Hepatocyte (in vitro differentiated cells): ENCODE data around the gene SRRM2. TPM values are rescaled to one million over a fixed set of nuclear protein-coding genes. Genes with fewer than 3 reads are reported as not detected.

Source experiments
- DNase-seq: peaks from one replicate; pipeline ENCODE4 v3.0.0-alpha.2; 2016; ENCODE audit warnings: low spot score
- H2AFZ ChIP-seq: fragments of 200-600 bp; sonication (generic); 2 replicates; pipeline ENCODE4 v1.6.0; 2016; ENCODE audit warnings: antibody characterized with exemption, mild to moderate bottlenecking
- H3K27ac ChIP-seq: fragments of 200-600 bp; sonication (generic); 2 replicates; pipeline ENCODE4 v1.5.1; 2016; ENCODE audit warnings: mild to moderate bottlenecking
- H3K27me3 ChIP-seq: fragments of 200-600 bp; sonication (generic); 2 replicates; pipeline ENCODE4 v1.6.1; 2016
- H3K36me3 ChIP-seq: fragments of 200-600 bp; sonication (generic); replicated peaks from 2 replicates; pipeline ENCODE4 v1.5.1; 2016; ENCODE audit warnings: low read depth; ENCODE audit not compliant: insufficient read depth
- H3K4me1 ChIP-seq: fragments of 200-600 bp; sonication (generic); 2 replicates; pipeline ENCODE4 v1.5.1; 2016; ENCODE audit warnings: mild to moderate bottlenecking, moderate library complexity; ENCODE audit not compliant: insufficient read depth
- H3K4me2 ChIP-seq: fragments of 200-600 bp; sonication (generic); 2 replicates; pipeline ENCODE4 v1.6.0; 2016
- H3K4me3 ChIP-seq: fragments of 200-600 bp; sonication (generic); 2 replicates; pipeline ENCODE4 v1.5.1; 2016; ENCODE audit warnings: mild to moderate bottlenecking
- H3K79me2 ChIP-seq: fragments of 200-600 bp; sonication (generic); 2 replicates; pipeline ENCODE4 v1.6.0; 2017; ENCODE audit warnings: mild to moderate bottlenecking
- H3K9me2 ChIP-seq: fragments of 200-600 bp; sonication (generic); replicated peaks from 2 replicates; pipeline ENCODE4 v1.6.0; 2017; ENCODE audit warnings: mild to moderate bottlenecking; ENCODE audit not compliant: insufficient read depth
- H3K9me3 ChIP-seq: fragments of 200-600 bp; sonication (generic); 2 replicates; pipeline ENCODE4 v1.5.1; 2016; ENCODE audit warnings: low read depth, mild to moderate bottlenecking
- H4K20me1 ChIP-seq: fragments of 200-600 bp; sonication (generic); 2 replicates; pipeline ENCODE4 v1.6.0; 2016; ENCODE audit warnings: mild to moderate bottlenecking; ENCODE audit not compliant: insufficient read depth, poor library complexity, severe bottlenecking
- EZH2 ChIP-seq: fragments of 200-600 bp; sonication (generic); IDR thresholded peaks from 2 replicates; pipeline ENCODE4 v1.6.1; 2016; ENCODE audit warnings: antibody characterized with exemption, mild to moderate bottlenecking, borderline replicate concordance
- EZH2phosphoT487 ChIP-seq: fragments of 200-600 bp; sonication (generic); IDR thresholded peaks from one replicate; pipeline ENCODE4 v1.6.1; 2018; ENCODE audit warnings: antibody characterized with exemption, mild to moderate bottlenecking, low read depth, moderate library complexity; ENCODE audit not compliant: unreplicated experiment, severe bottlenecking
- WGBS: methylation state at CpG from one replicate; pipeline ENCODE4 v1.1.6; 2016; ENCODE audit warnings: low lambda C conversion rate; ENCODE audit errors: missing lambda C conversion rate; 5-methylcytosine and 5-hydroxymethylcytosine counted together
- polyA plus RNA-seq: library from polyadenylated mRNA; unstranded; fragments of >200 nt; fragmentation: Nextera tagmentation; extraction: Ambion mirVana; gene quantifications from 2 replicates; pipeline ENCODE4 v1.2.1, GENCODE V29; 2016
- total RNA-seq: library from RNA; depleted of rRNA; stranded (reverse); fragments of >200 nt; gene quantifications from 2 replicates; pipeline ENCODE4 v1.2.3, GENCODE V29; 2014
- TF ChIP-seq, protein P1 (sequence below): fragments of 200-600 bp; sonication (generic); IDR thresholded peaks from 2 replicates; pipeline ENCODE4 v1.5.1; 2016; ENCODE audit warnings: antibody characterized with exemption, mild to moderate bottlenecking; ENCODE audit not compliant: poor library complexity

Gene SRRM2
- total and polyA plus RNA-seq, 2 experiments from 2014 or later = 142 to 403 TPM

DNA sequence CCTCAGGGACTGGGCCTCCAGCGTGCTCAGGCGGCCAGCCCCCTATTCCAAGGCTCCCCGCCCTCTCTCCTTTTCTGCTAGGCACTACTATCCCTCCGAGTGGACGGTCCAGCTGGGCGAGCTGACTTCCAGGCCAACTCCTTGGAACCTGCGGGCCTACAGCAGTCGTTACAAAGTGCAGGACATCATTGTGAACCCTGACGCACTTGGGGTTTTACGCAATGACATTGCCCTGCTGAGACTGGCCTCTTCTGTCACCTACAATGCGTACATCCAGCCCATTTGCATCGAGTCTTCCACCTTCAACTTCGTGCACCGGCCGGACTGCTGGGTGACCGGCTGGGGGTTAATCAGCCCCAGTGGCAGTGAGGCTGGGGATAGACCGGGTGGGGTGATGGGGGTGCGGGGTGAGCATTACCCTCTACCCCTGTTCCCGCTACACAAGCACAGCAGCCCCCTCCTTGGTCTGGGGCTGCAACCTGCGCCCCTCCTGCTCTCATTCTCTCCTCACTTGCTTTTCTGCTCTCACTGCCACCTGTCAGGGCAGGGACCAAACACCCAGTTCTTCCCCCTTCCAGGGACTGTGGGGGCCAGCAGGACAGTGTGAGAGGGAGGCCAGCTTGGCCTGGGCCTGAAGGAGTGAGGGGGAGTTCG lies 46.9 kb downstream of the SRRM2 start:
- Histone ChIP-seq H3K27ac (peak overlapping the region; percentile 98), H3K27me3 (no peaks in the 10 kb centered on the region), H3K36me3 (no peaks in the 10 kb centered on the region), H4K20me1 (no peaks in the 10 kb centered on the region), H3K9me3 (no peaks in the 10 kb centered on the region), H3K4me1 (peaks cover 12% of the 10 kb centered on the region), H2AFZ (no peak overlapping the region), H3K4me2 (no peak overlapping the region), H3K9me2 (no peaks in the 10 kb centered on the region), H3K79me2 (no peaks in the 10 kb centered on the region), H3K4me3 (no peak overlapping the region)
- TF ChIP-seq EZH2 = no peak
- no peak for TF ChIP-seq EZH2phosphoT487
- TF ChIP-seq, protein P1, sequence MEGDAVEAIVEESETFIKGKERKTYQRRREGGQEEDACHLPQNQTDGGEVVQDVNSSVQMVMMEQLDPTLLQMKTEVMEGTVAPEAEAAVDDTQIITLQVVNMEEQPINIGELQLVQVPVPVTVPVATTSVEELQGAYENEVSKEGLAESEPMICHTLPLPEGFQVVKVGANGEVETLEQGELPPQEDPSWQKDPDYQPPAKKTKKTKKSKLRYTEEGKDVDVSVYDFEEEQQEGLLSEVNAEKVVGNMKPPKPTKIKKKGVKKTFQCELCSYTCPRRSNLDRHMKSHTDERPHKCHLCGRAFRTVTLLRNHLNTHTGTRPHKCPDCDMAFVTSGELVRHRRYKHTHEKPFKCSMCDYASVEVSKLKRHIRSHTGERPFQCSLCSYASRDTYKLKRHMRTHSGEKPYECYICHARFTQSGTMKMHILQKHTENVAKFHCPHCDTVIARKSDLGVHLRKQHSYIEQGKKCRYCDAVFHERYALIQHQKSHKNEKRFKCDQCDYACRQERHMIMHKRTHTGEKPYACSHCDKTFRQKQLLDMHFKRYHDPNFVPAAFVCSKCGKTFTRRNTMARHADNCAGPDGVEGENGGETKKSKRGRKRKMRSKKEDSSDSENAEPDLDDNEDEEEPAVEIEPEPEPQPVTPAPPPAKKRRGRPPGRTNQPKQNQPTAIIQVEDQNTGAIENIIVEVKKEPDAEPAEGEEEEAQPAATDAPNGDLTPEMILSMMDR = no peak
- no peak for DNase-seq
- 82% methylated on average over 21 of the region's 21 CpGs for WGBS

DNA sequence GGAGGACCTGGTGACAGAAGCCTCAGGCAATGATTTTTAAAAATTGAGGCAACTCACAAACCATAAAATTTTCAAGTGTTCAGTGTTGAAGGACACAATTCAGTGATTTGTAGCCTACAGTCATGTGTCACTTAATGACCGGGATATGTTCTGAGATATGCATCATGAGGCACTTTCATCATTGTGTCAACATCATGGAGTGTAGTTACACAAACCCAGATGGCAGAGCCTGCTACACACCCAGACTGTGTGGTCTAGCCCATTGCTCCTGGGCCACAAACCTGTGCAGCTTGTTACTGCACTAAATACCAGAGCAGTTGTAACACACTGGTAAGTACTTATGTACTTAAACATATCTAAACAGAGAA lies 47.4 kb downstream of the SRRM2 start:
- TF ChIP-seq, protein P1 = no peak
- TF ChIP-seq EZH2 (no peak), EZH2phosphoT487 (no peak)

DNA sequence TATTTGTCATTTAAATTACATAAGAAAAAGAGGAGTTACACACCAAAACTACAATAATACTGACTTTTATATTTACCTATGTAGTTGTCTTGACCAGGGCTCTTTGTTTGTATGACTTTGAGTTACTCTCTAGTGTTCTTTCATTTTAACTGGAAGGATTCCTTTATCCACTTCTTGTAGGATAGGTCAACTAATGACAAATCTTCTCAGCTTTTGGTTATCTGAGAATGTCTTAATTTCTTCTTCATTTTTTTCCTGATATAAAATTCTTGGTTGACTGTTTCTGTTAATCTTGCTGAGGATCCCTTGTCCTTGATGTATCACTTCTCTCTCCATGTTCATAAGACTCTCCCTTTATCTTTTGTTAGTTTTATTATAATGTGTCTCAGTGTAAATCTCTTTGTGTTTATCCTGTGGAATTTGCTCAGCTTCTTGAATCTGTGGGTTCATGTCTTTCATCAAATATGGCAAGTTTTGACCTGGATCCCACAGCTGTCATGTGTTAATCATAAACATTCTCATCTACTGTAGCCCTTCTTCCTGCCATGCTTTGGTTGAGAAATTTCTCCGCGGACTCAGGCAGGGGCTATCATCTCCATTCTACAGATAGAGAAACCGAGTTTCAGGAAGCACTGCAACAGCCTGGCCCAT lies 51.2 kb downstream of the SRRM2 start:
- H3K4me2 ChIP-seq = no peak overlapping the region
- no peaks in the 10 kb centered on the region for H4K20me1 ChIP-seq
- H3K79me2 ChIP-seq = no peaks in the 10 kb centered on the region
- 84% methylated on average over 3 of the region's 3 CpGs for WGBS
- H3K9me2 ChIP-seq = no peaks in the 10 kb centered on the region
- H3K4me1 ChIP-seq = peaks cover 9% of the 10 kb centered on the region
- no peaks in the 10 kb centered on the region for H3K36me3 ChIP-seq
- H3K9me3 ChIP-seq = no peaks in the 10 kb centered on the region
- H3K4me3 ChIP-seq = no peak overlapping the region
- DNase-seq = no peak
- no peaks in the 10 kb centered on the region for H3K27me3 ChIP-seq
- no peak overlapping the region for H2AFZ ChIP-seq
- TF ChIP-seq EZH2phosphoT487 (no peak), EZH2 (no peak)
- TF ChIP-seq, protein P1 = no peak
- no peak overlapping the region for H3K27ac ChIP-seq

More for the DNA sequence above, 47.4 kb downstream of the SRRM2 start:
- peak; percentile 84 for DNase-seq
- Histone ChIP-seq H3K79me2 (no peaks in the 10 kb centered on the region), H3K9me2 (no peaks in the 10 kb centered on the region), H3K27ac (peak overlapping the region; percentile 98), H3K27me3 (no peaks in the 10 kb centered on the region), H3K4me3 (no peak overlapping the region), H3K36me3 (no peaks in the 10 kb centered on the region), H4K20me1 (no peaks in the 10 kb centered on the region), H3K4me2 (no peak overlapping the region), H3K4me1 (peaks cover 12% of the 10 kb centered on the region), H2AFZ (no peak overlapping the region), H3K9me3 (no peaks in the 10 kb centered on the region)
- WGBS = 33% methylated on average over 1 of the region's 1 CpG
